Upper lobe of left lung (tissue), 6 donors: ENCODE results near the gene ALCAM. TPM values are rescaled to one million over a fixed set of nuclear protein-coding genes. Genes with fewer than 3 reads are reported as not detected.
A peak's percentile ranks its signal among the peaks of the same experiment; 100 is the strongest.

Experiments used
- ATAC-seq, 2 donors: fragments of 200-7000 bp; cut with Tn5 transposase; one replicate each; pipeline ENCODE4 v1.9.1; 2022; ENCODE audit warnings: mild to moderate bottlenecking in 2 of 2, moderate library complexity in 2 of 2; ENCODE audit not compliant: low FRiP score in 2 of 2
- DNase-seq, 2 donors: peaks; one replicate each; pipeline ENCODE4 v3.0.0-alpha.2; 2019 to 2020
- H3K27ac ChIP-seq, 4 donors: fragments of 200-600 bp; sonication (generic); one replicate each; pipeline ENCODE4 v1.5.1; 2016 to 2019
- H3K27me3 ChIP-seq, 4 donors: fragments of 200-600 bp; sonication (generic); one replicate each; pipeline ENCODE4 v1.5.1; 2017 to 2019
- H3K36me3 ChIP-seq, 4 donors: fragments of 200-600 bp; sonication (generic); one replicate each; pipeline ENCODE4 v1.5.1; 2016 to 2019
- H3K4me1 ChIP-seq, 4 donors: fragments of 200-600 bp; sonication (generic); one replicate each; pipeline ENCODE4 v1.5.1; 2018 to 2019
- H3K4me3 ChIP-seq, 4 donors: fragments of 200-600 bp; sonication (generic); one replicate each; pipeline ENCODE4 v1.5.1; 2017 to 2019; ENCODE audit warnings: mild to moderate bottlenecking in 2 of 4, moderate library complexity in 1 of 4
- H3K9me3 ChIP-seq, 4 donors: fragments of 200-600 bp; sonication (generic); one replicate each; pipeline ENCODE4 v1.5.1; 2018 to 2019
- CTCF ChIP-seq, 6 experiments: fragments of 450-650 bp in 4 of 6; fragments of 200-600 bp in 2 of 6; sonication (generic) in 2 of 6; IDR thresholded peaks; one replicate each; pipeline ENCODE4 v1.5.1; 2016 to 2019; ENCODE audit warnings: antibody characterized with exemption in 6 of 6
- EP300 ChIP-seq, 4 donors: sonication (generic); formaldehyde crosslinking; IDR thresholded peaks; one replicate each; pipeline ENCODE4 v1.5.1; 2017; ENCODE audit warnings: antibody characterized with exemption in 4 of 4, control low read depth in 2 of 4
- POLR2A ChIP-seq, 4 donors: fragments of 450-650 bp; IDR thresholded peaks; one replicate each; pipeline ENCODE4 v1.5.1; 2016 to 2017; ENCODE audit warnings: antibody characterized with exemption in 4 of 4, mild to moderate bottlenecking in 2 of 4
- POLR2AphosphoS5 ChIP-seq, 2 donors: sonication (generic); formaldehyde crosslinking; IDR thresholded peaks; one replicate each; pipeline ENCODE4 v1.5.1; 2017; ENCODE audit warnings: antibody characterized with exemption in 2 of 2
- WGBS, 2 donors: methylation state at CpG; one replicate each; pipeline ENCODE4 v1.1.5; 2017 to 2018; 5-methylcytosine and 5-hydroxymethylcytosine counted together
- total RNA-seq, 6 donors: library from RNA; depleted of rRNA in 4 of 6; stranded (reverse); fragments of >200 nt in 4 of 6; gene quantifications; one replicate each; pipeline versions ENCODE4 v1.1.0 to v1.2.1, GENCODE V29; 2016 to 2021
- donor health status: DM: no; HTN: no; CAD: no; lungs with moderate emphysema.
- donor health status: DM: no; HTN: yes; CAD: no; lungs with severe emphysema.

ALCAM gene
- total RNA-seq, 6 donors from 2014 or later: 129 to 390 (median 186) TPM

GRCh38 chr3:105367406-105368213, 901 bp downstream of the ALCAM start:
- Histone ChIP-seq H3K36me3 (no peaks in the 10 kb centered on the region), H3K27me3 (no peaks in the 10 kb centered on the region), H3K4me1 (peaks cover 0 to 40% (median 11%) of the 10 kb centered on the region in 4 donors), H3K27ac (peak overlapping the region; percentile 86 to 91 (median 89)), H3K4me3 (peak overlapping the region; percentile 56 to 69 (median 64)), H3K9me3 (no peaks in the 10 kb centered on the region)
- 1% methylated on average over 21 to 28 of the region's 37 CpGs for WGBS, 2 donors
- peak in 1 of 4 donors; percentile 54 for TF ChIP-seq POLR2A (IDR thresholded peaks at IDR 0.05)
- no peak for TF ChIP-seq EP300 (IDR thresholded peaks at IDR 0.05)
- DNase-seq (peak; percentile 79 to 87), ATAC-seq (peak; percentile 19 to 59)

GRCh38 chr3:105368566-105369499, 2.1 kb downstream of the ALCAM start:
- TF ChIP-seq POLR2A (IDR thresholded peaks at IDR 0.05) (peak in 3 of 4 donors; percentile 18 to 72 (median 40)), CTCF (IDR thresholded peaks at IDR 0.05) (no peak), POLR2AphosphoS5 (IDR thresholded peaks at IDR 0.05) (peak; percentile 10 to 71), EP300 (IDR thresholded peaks at IDR 0.05) (no peak)
- H3K27ac ChIP-seq: peak overlapping the region; percentile 86 to 91 (median 89)
- H3K4me1 ChIP-seq: peaks cover 0 to 40% (median 11%) of the 10 kb centered on the region in 4 donors
- peak overlapping the region; percentile 56 to 69 (median 64) for H3K4me3 ChIP-seq
- peak; percentile 22 to 84 for DNase-seq
- H3K9me3 ChIP-seq: no peaks in the 10 kb centered on the region
- H3K27me3 ChIP-seq: no peaks in the 10 kb centered on the region
- ATAC-seq: peak; percentile 31 to 72
- WGBS, 2 donors: 0 to 1% methylated on average over 25 to 43 of the region's 45 CpGs
- H3K36me3 ChIP-seq: no peaks in the 10 kb centered on the region

GRCh38 chr3:105369500-105370371, 3.0 kb downstream of the ALCAM start:
- Histone ChIP-seq H3K36me3 (no peaks in the 10 kb centered on the region), H3K4me3 (peak overlapping the region; percentile 56 to 69 (median 64)), H3K27ac (peak overlapping the region; percentile 86 to 91 (median 89)), H3K4me1 (peaks cover 0 to 40% (median 11%) of the 10 kb centered on the region in 4 donors), H3K27me3 (no peaks in the 10 kb centered on the region), H3K9me3 (no peaks in the 10 kb centered on the region)
- DNase-seq (peak; percentile 74 to 95), ATAC-seq (peak in 1 of 2 donors; percentile 60)
- 2% methylated on average over 12 to 22 of the region's 22 CpGs for WGBS, 2 donors
- TF ChIP-seq CTCF (IDR thresholded peaks at IDR 0.05): peak in 5 of 6 experiments; percentile 38 to 70 (median 44)
- no peak for TF ChIP-seq POLR2AphosphoS5 (IDR thresholded peaks at IDR 0.05)
- TF ChIP-seq POLR2A (IDR thresholded peaks at IDR 0.05): no peak
- no peak for TF ChIP-seq EP300 (IDR thresholded peaks at IDR 0.05)

GRCh38 chr3:105373383-105373782, 6.7 kb downstream of the ALCAM start:
- no peak overlapping the region for H3K27ac ChIP-seq

More at GRCh38 chr3:105373383-105373782, 6.7 kb downstream of the ALCAM start:
- no peaks in the 10 kb centered on the region for H3K36me3 ChIP-seq
- TF ChIP-seq CTCF (IDR thresholded peaks at IDR 0.05) (no peak), EP300 (IDR thresholded peaks at IDR 0.05) (no peak), POLR2A (IDR thresholded peaks at IDR 0.05) (no peak), POLR2AphosphoS5 (IDR thresholded peaks at IDR 0.05) (no peak)
- H3K4me1 ChIP-seq: peaks cover 0 to 26% (median 7%) of the 10 kb centered on the region in 4 donors
- ATAC-seq (no peak), DNase-seq (no peak)
- H3K27me3 ChIP-seq: no peaks in the 10 kb centered on the region
- no peaks in the 10 kb centered on the region for H3K9me3 ChIP-seq
- no peak overlapping the region for H3K4me3 ChIP-seq
